SH-SY5Y (cell line): ENCODE results near the gene CD8B.

ENCODE experiments used
- GATA2 ChIP-seq: IDR thresholded peaks from 2 replicates; pipeline ENCODE4 v1.6.1; 2011; ENCODE audit warnings: mild to moderate bottlenecking, low read depth, low read length
- GATA3 ChIP-seq: IDR thresholded peaks from 2 replicates; pipeline ENCODE4 v1.6.1; 2011; ENCODE audit warnings: low read depth, mild to moderate bottlenecking, low read length, moderate library complexity

GRCh38 chr2:86788165-86788564 is 73.5 kb downstream of the CD8B start:
- no peak for TF ChIP-seq GATA2
- TF ChIP-seq GATA3 = no peak
